HCT116 (cell line): ENCODE data around the gene DBNL. TPM values are rescaled to one million over a fixed set of nuclear protein-coding genes. Genes with fewer than 3 reads are reported as not detected.

Source experiments
- ATAC-seq: fragments of 200-7000 bp; cut with Tn5 transposase; 2 replicates; pipeline ENCODE4 v1.9.1; 2020; ENCODE audit warnings: mild to moderate bottlenecking, moderate library complexity
- BruUV-seq: library from RNA; stranded (reverse); fragments of 400-500 nt; replicated peaks from 2 replicates; lab custom pipeline; 2021; lab: Mats Ljungman, UMichigan
- CTCF ChIA-PET: fragments of 300-600 bp; sonication (Branson Sonifier 250); formaldehyde crosslinking; loops from one replicate; lab custom pipeline; 2021; ENCODE audit warnings: antibody characterized with exemption; lab: Charles Lee
- POLR2A ChIA-PET: fragments of 300-600, 350-600 bp; sonication (Branson Sonifier 250); formaldehyde crosslinking; loops from one replicate; lab custom pipeline; 2021; ENCODE audit warnings: antibody characterized with exemption; lab: Charles Lee
- RAD21 ChIA-PET, 2 experiments: fragments of 300-600 bp; sonication (Branson Sonifier 250); formaldehyde crosslinking; loops; one replicate each; lab custom pipeline; 2023; ENCODE audit warnings: low total read pairs in 2 of 2; ENCODE audit not compliant: uncharacterized antibody in 2 of 2, unreplicated experiment in 2 of 2, low non-redundant PET in 1 of 2; lab: Charles Lee
- DNase-seq: peaks from one replicate; pipeline ENCODE4 v3.0.0-alpha.2; 2010; ENCODE audit warnings: low read depth, low spot score
- H2AFZ ChIP-seq: fragments of 200-600 bp; shearing (Covaris generic), sonication (generic); 2 replicates; pipeline ENCODE4 v1.6.1; 2017; ENCODE audit warnings: low read depth, mixed run types, mixed read lengths, antibody characterized with exemption, low read length; ENCODE audit not compliant: poor library complexity, severe bottlenecking
- H3K27ac ChIP-seq: 2 replicates; pipeline ENCODE4 v1.5.1; 2012; ENCODE audit warnings: low read depth, low read length
- H3K27me3 ChIP-seq: fragments of 200-600 bp; sonication (generic); 2 replicates; pipeline ENCODE4 v1.6.1; 2016; ENCODE audit warnings: mixed run types, low read length, mixed read lengths; ENCODE audit not compliant: insufficient read depth
- H3K36me3 ChIP-seq, 2 experiments: fragments of 200-500 bp in 1 of 2; fragments of 200-600 bp in 1 of 2; sonication (Bioruptor generic) in 1 of 2; sonication (generic) in 1 of 2; 2 replicates each; pipeline versions ENCODE4 v1.5.1 to v1.6.1; 2014 to 2016; ENCODE audit warnings: low read length in 2 of 2, inconsistent platforms in 1 of 2, mixed read lengths in 1 of 2, mixed run types in 1 of 2; ENCODE audit not compliant: insufficient read depth in 2 of 2, control insufficient read depth in 1 of 2
- H3K4me1 ChIP-seq, 2 experiments: fragments of 200-600 bp in 1 of 2; sonication (generic) in 1 of 2; 2 replicates each; pipeline versions ENCODE4 v1.5.1 to v1.6.1; 2012 to 2017; ENCODE audit warnings: low read length in 2 of 2, inconsistent platforms in 1 of 2, mild to moderate bottlenecking in 1 of 2, mixed read lengths in 1 of 2, mixed run types in 1 of 2, moderate library complexity in 1 of 2; ENCODE audit not compliant: insufficient read depth in 2 of 2, control insufficient read depth in 1 of 2
- H3K4me2 ChIP-seq: fragments of 200-600 bp; sonication (generic); 2 replicates; pipeline ENCODE4 v1.6.1; 2017; ENCODE audit warnings: mixed run types, low read length, mixed read lengths
- H3K4me3 ChIP-seq, 2 experiments: fragments of 200-600 bp in 1 of 2; sonication (generic) in 1 of 2; replicated peaks in 1 of 2; 2 replicates each; pipeline ENCODE4 v1.5.1; 2011 to 2016; ENCODE audit warnings: low read length in 2 of 2, control low read depth in 1 of 2, low read depth in 1 of 2, mild to moderate bottlenecking in 1 of 2, mixed read lengths in 1 of 2, mixed run types in 1 of 2
- H3K79me2 ChIP-seq: fragments of 200-600 bp; sonication (generic); 2 replicates; pipeline ENCODE4 v1.6.1; 2017; ENCODE audit warnings: mild to moderate bottlenecking, mixed run types, low read length, moderate library complexity, mixed read lengths; ENCODE audit not compliant: insufficient read depth
- H3K9ac ChIP-seq: fragments of 200-600 bp; sonication (generic); 2 replicates; pipeline ENCODE4 v1.6.1; 2016; ENCODE audit warnings: low read length, mixed read lengths
- H3K9me2 ChIP-seq: fragments of 200-600 bp; sonication (generic), shearing (Covaris generic); 2 replicates; pipeline ENCODE4 v1.6.1; 2017; ENCODE audit warnings: mixed run types, mild to moderate bottlenecking, moderate library complexity; ENCODE audit not compliant: insufficient read depth
- H3K9me3 ChIP-seq, 2 experiments: fragments of 200-500 bp in 1 of 2; fragments of 200-600 bp in 1 of 2; sonication (Bioruptor generic) in 1 of 2; sonication (generic) in 1 of 2; 2 replicates each; pipeline ENCODE4 v1.6.1; 2014 to 2017; ENCODE audit warnings: low read length in 2 of 2, mixed read lengths in 2 of 2, inconsistent platforms in 1 of 2, low read depth in 1 of 2, mild to moderate bottlenecking in 1 of 2, mixed run types in 1 of 2, moderate library complexity in 1 of 2; ENCODE audit not compliant: control insufficient read depth in 1 of 2, insufficient read depth in 1 of 2
- H4K20me1 ChIP-seq: fragments of 200-600 bp; sonication (generic), shearing (Covaris generic); 2 replicates; pipeline ENCODE4 v1.6.1; 2017; ENCODE audit warnings: mixed run types, mild to moderate bottlenecking, moderate library complexity; ENCODE audit not compliant: insufficient read depth
- CBX3 ChIP-seq: IDR thresholded peaks from 2 replicates; pipeline ENCODE4 v1.6.1; 2012; ENCODE audit warnings: low read depth
- EGR1 ChIP-seq: IDR thresholded peaks from 2 replicates; pipeline ENCODE4 v1.6.1; 2012; ENCODE audit warnings: low read depth
- FOSL1 ChIP-seq: IDR thresholded peaks from 2 replicates; pipeline ENCODE4 v1.6.1; 2012; ENCODE audit warnings: low read depth
- JUND ChIP-seq: IDR thresholded peaks from 2 replicates; pipeline ENCODE4 v1.6.1; 2012
- POLR2A ChIP-seq: IDR thresholded peaks from 2 replicates; pipeline ENCODE4 v1.7.0; 2011; ENCODE audit warnings: borderline replicate concordance; ENCODE audit not compliant: insufficient read depth, insufficient read length; ENCODE audit errors: extremely low read depth
- RAD21 ChIP-seq: IDR thresholded peaks from 2 replicates; pipeline ENCODE4 v1.6.1; 2012; ENCODE audit warnings: low read depth, mild to moderate bottlenecking
- SIN3A ChIP-seq: IDR thresholded peaks from 2 replicates; pipeline ENCODE4 v1.6.1; 2012; ENCODE audit warnings: low read depth
- SRF ChIP-seq: IDR thresholded peaks from 2 replicates; pipeline ENCODE4 v1.6.1; 2012; ENCODE audit warnings: low read depth
- TCF7L2 ChIP-seq: IDR thresholded peaks from 2 replicates; pipeline ENCODE4 v1.7.0; 2011; ENCODE audit warnings: borderline replicate concordance, inconsistent platforms; ENCODE audit not compliant: insufficient read depth, insufficient read length; ENCODE audit errors: extremely low read depth
- YY1 ChIP-seq: IDR thresholded peaks from 2 replicates; pipeline ENCODE4 v1.6.1; 2011; ENCODE audit warnings: low read length, low read depth, moderate library complexity, mild to moderate bottlenecking; ENCODE audit not compliant: insufficient replicate concordance; ENCODE audit errors: extremely low read depth
- ZNF274 ChIP-seq: fragments of 200-500 bp; sonication (Bioruptor generic); IDR thresholded peaks from 2 replicates; pipeline ENCODE4 v1.6.1; 2014; ENCODE audit warnings: mild to moderate bottlenecking, low read depth, low read length, inconsistent platforms
- intact Hi-C: fragments of 100-400 bp; cut with micrococcal nuclease; formaldehyde crosslinking; loops from 2 replicates; pipeline ENCODE4 v1.10.0; 2022
- total RNA-seq: library from RNA; stranded (reverse); gene quantifications from one replicate; pipeline ENCODE4 v1.2.1, GENCODE V29; 2021; ENCODE audit not compliant: unreplicated experiment
- TF ChIP-seq, protein P1 (sequence below), 3 experiments: fragments of 200-600 bp in 1 of 3; sonication (generic) in 1 of 3; IDR thresholded peaks in 2 of 3; conservative IDR thresholded peaks in 1 of 3; 2 replicates each; pipeline ENCODE4 v1.5.1; 2012 to 2017; ENCODE audit warnings: low read depth in 2 of 3, low read length in 2 of 3, antibody characterized with exemption in 1 of 3, borderline replicate concordance in 1 of 3, control low read depth in 1 of 3, mild to moderate bottlenecking in 1 of 3, mixed read lengths in 1 of 3, mixed run types in 1 of 3, moderate library complexity in 1 of 3; ENCODE audit not compliant: insufficient read depth in 1 of 3
- TF ChIP-seq, protein P2 (sequence below): IDR thresholded peaks from 2 replicates; pipeline ENCODE4 v1.6.1; 2012
- TF ChIP-seq, protein P3 (sequence below): IDR thresholded peaks from 2 replicates; pipeline ENCODE4 v1.6.1; 2012; ENCODE audit warnings: low read depth
- TF ChIP-seq, protein P4 (sequence below): IDR thresholded peaks from 2 replicates; pipeline ENCODE4 v1.6.1; 2012

Gene DBNL
- total RNA-seq, 1 experiment from 2014 or later: 39.4 TPM

DNA sequence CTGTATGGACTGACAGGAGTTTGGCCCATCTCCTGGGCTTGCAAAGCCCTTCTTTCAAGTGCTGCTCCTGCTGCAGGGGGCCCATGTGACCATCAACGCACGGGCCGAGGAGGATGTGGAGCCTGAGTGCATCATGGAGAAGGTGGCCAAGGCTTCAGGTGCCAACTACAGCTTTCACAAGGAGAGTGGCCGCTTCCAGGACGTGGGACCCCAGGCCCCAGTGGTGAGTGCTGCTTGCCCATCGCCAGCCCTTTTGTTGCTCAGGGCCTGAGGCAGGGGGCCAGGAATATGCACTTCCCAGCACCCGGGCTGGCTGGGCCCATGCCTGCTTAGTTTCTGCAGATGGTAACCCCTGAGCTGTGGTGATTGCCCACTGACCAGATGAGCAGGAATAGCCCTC is 12.2 kb downstream of the DBNL start:
- DNase-seq: no peak
- Histone ChIP-seq H3K27me3 (no peaks in the 10 kb centered on the region), H3K4me2 (no peak overlapping the region), H3K27ac (no peak overlapping the region), H2AFZ (no peak overlapping the region), H3K9me3 (no peaks in the 10 kb centered on the region), H3K4me3 (no peak overlapping the region), H3K9me2 (no peaks in the 10 kb centered on the region), H3K9ac (no peak overlapping the region), H3K36me3 (peaks cover 28 to 50% of the 10 kb centered on the region in 2 experiments), H4K20me1 (no peaks in the 10 kb centered on the region), H3K4me1 (no peaks in the 10 kb centered on the region), H3K79me2 (no peaks in the 10 kb centered on the region)
- RAD21 ChIA-PET: no interaction called here
- CTCF ChIA-PET: no interaction called here
- ATAC-seq: no peak
- intact Hi-C loops: no loop called here
- no TSS peak for BruUV-seq
- TF ChIP-seq TCF7L2 (no peak), SRF (no peak), POLR2A (no peak), CBX3 (no peak), FOSL1 (no peak)
- POLR2A ChIA-PET: no interaction called here

DNA sequence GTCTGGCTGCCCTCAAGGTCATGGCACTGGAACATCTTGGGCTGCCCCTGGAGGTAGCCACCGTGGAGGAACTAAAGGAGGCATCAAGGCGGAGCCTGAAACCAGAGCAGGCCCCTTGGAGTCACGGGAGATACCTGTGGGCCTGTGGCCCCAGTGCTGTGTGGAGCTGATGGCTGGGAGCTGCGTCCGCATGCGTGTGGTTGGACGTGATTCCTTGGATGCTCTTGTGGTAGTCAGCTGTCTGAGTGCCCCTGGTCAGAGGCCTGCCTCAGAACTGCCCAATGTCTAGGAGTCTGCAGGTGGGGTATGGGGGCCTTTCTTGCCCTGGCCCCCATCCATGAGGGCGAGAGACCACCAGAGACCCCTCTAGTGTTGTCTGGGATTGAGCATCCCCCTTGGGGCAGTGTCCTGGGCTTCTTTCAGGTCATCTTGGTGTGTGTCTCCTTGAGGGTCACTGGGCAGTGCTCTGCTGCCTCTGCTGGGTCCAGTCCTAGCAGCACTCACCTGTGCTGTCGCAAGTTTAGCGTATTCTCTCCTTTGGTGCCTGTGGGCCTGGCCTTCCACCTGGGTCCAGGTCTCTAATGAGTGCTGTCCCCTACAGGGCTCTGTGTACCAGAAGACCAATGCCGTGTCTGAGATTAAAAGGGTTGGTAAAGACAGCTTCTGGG is 12.8 kb downstream of the DBNL start:
- H2AFZ ChIP-seq: no peak overlapping the region
- RAD21 ChIA-PET: no interaction called here
- H3K36me3 ChIP-seq: peaks cover 28 to 48% of the 10 kb centered on the region in 2 experiments
- CTCF ChIA-PET: no interaction called here
- no peaks in the 10 kb centered on the region for H3K9me2 ChIP-seq
- no TSS peak for BruUV-seq
- no peaks in the 10 kb centered on the region for H3K79me2 ChIP-seq
- H3K4me2 ChIP-seq: no peak overlapping the region
- H3K27ac ChIP-seq: no peak overlapping the region
- H3K4me1 ChIP-seq: no peaks in the 10 kb centered on the region
- H3K9ac ChIP-seq: no peak overlapping the region
- H3K27me3 ChIP-seq: no peaks in the 10 kb centered on the region
- ATAC-seq: no peak
- H4K20me1 ChIP-seq: no peaks in the 10 kb centered on the region
- POLR2A ChIA-PET: no interaction called here
- intact Hi-C loops: no loop called here
- H3K4me3 ChIP-seq: no peak overlapping the region
- no peaks in the 10 kb centered on the region for H3K9me3 ChIP-seq
- no peak for DNase-seq
- TF ChIP-seq SRF: no peak
- no peak for TF ChIP-seq ZNF274
- TF ChIP-seq FOSL1: no peak
- TF ChIP-seq TCF7L2: no peak
- TF ChIP-seq, protein P1, sequence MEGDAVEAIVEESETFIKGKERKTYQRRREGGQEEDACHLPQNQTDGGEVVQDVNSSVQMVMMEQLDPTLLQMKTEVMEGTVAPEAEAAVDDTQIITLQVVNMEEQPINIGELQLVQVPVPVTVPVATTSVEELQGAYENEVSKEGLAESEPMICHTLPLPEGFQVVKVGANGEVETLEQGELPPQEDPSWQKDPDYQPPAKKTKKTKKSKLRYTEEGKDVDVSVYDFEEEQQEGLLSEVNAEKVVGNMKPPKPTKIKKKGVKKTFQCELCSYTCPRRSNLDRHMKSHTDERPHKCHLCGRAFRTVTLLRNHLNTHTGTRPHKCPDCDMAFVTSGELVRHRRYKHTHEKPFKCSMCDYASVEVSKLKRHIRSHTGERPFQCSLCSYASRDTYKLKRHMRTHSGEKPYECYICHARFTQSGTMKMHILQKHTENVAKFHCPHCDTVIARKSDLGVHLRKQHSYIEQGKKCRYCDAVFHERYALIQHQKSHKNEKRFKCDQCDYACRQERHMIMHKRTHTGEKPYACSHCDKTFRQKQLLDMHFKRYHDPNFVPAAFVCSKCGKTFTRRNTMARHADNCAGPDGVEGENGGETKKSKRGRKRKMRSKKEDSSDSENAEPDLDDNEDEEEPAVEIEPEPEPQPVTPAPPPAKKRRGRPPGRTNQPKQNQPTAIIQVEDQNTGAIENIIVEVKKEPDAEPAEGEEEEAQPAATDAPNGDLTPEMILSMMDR (IDR thresholded peaks at IDR 0.05 in 2 of 3, conservative IDR thresholded peaks at IDR 0.05 in 1 of 3; ENCODE audit: borderline replicate concordance in 1 of 3, insufficient read depth in 1 of 3, low read depth in 2 of 3, low read length in 2 of 3): no peak
- TF ChIP-seq, protein P2, sequence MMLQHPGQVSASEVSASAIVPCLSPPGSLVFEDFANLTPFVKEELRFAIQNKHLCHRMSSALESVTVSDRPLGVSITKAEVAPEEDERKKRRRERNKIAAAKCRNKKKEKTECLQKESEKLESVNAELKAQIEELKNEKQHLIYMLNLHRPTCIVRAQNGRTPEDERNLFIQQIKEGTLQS: no peak
- no peak for TF ChIP-seq YY1
- no peak for TF ChIP-seq RAD21
- no peak for TF ChIP-seq CBX3
- TF ChIP-seq, protein P3, sequence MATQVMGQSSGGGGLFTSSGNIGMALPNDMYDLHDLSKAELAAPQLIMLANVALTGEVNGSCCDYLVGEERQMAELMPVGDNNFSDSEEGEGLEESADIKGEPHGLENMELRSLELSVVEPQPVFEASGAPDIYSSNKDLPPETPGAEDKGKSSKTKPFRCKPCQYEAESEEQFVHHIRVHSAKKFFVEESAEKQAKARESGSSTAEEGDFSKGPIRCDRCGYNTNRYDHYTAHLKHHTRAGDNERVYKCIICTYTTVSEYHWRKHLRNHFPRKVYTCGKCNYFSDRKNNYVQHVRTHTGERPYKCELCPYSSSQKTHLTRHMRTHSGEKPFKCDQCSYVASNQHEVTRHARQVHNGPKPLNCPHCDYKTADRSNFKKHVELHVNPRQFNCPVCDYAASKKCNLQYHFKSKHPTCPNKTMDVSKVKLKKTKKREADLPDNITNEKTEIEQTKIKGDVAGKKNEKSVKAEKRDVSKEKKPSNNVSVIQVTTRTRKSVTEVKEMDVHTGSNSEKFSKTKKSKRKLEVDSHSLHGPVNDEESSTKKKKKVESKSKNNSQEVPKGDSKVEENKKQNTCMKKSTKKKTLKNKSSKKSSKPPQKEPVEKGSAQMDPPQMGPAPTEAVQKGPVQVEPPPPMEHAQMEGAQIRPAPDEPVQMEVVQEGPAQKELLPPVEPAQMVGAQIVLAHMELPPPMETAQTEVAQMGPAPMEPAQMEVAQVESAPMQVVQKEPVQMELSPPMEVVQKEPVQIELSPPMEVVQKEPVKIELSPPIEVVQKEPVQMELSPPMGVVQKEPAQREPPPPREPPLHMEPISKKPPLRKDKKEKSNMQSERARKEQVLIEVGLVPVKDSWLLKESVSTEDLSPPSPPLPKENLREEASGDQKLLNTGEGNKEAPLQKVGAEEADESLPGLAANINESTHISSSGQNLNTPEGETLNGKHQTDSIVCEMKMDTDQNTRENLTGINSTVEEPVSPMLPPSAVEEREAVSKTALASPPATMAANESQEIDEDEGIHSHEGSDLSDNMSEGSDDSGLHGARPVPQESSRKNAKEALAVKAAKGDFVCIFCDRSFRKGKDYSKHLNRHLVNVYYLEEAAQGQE: no peak
- TF ChIP-seq SIN3A: no peak
- TF ChIP-seq JUND: no peak
- no peak for TF ChIP-seq EGR1
- TF ChIP-seq, protein P4, sequence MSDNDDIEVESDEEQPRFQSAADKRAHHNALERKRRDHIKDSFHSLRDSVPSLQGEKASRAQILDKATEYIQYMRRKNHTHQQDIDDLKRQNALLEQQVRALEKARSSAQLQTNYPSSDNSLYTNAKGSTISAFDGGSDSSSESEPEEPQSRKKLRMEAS: no peak
